GM04504 (cell line): Measurements from ENCODE around the gene TTC23L.

Experiments used
- DNase-seq: peaks from one replicate; pipeline ENCODE4 v3.0.0-alpha.2; 2012; ENCODE audit warnings: low read depth

The TTC23L gene

DNA sequence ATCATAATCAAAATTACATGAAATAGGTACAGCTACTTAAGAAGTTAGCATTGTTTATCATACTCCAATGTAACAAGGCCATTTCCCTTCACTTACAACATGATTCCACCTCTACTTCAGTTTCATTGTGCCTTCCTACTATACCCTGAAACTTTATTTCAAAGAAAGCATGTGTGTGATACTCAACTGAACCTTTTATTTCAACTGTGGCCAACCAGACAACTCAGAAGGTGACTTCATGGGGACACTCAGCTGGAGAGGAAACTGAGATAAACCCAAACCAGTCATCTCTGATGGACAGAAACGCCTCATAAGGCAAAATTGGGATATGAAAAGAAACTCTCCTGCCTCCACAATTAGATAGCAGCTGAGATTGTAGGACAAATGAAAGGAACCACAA is 5.9 kb upstream of the TTC23L start:
- no peak for DNase-seq

DNA sequence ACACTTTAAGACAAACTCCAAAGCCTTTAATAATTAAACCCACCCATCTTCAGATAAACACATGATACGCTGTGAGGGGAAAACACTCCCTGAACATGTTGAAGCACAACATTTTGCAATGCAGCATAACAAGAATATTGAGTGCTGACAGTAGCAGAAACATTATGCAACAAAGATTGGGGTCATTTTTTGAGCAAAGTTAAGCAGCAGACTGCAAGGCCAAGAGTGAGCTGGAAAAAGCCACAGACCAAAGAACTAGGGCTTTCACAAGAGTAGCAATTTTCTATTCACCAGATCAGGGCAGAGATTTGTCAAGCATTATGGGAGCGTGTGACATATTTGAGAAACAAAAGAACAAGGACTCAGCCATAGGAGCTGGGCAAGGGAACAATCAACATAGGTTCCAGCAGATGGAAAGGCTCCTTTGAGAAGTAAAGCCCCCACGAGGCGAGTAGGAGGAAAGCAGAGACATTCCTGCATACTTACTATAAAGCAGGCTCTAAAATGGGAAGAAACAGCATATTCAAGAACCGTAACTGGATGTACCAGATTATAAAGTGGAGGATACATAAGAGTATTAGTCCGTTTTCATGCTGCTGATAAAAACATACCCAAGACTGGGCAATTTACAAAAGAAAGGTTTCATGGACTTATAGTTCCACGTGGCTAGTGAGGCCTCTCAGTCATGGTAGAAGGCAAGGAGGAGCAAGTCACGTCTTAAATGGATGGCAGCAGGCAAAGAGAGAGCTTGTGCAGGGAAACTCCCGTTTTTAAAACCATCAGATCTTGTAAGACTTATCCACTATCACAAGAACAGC is 4.8 kb upstream of the TTC23L start:
- no peak for DNase-seq

DNA sequence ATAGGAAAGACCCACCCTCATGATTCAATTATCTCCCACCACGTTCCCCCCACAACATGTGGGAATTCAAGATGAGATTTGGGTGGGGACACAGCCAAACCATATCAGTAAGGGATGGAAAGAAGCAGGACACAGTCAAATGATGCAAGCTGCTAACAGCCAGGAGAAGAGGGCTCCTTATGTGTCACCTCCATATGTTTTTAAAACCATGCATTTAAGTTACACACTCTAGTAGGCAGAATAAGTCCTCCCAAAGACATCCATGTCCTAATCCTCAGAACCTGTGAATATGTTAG is 4.2 kb upstream of the TTC23L start:
- no peak for DNase-seq

DNA sequence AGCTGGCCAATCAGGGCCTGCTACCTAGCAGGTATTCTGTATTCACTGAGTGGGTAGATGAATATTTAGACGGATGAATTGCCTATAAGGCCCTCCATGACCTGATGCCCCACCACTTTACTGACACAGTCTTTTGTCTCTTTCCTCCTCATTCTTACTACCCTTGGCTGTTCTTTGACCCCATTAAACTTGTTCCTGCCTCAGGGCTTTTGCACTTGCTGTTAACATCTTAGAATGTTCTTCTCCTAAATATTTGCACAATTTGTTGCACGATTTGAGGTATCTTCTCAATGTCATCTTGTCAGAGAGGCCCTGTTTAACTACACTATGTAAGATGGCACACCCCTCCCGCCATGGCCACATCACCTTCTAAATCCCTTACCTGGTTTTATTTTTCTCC is 3.3 kb upstream of the TTC23L start:
- no peak for DNase-seq

DNA sequence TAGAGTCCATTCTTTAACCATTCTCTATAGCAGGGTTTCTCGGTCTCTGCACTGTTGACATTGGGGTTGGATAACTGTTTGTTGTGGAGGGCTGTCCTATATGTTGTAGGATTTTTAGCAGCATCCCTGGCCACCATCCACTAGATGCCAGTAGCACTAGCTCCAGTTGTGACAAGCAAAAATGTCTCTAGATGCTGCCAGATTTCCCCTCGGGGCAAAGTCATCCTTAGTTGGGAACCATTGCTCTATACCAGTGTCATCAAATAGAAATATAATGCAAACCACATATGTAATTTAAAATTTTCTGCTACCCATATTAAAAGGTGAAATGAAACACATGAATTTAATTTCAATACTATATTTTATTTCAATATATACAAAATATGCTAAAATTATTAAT is 2.9 kb downstream of the TTC23L start:
- DNase-seq, result no peak

DNA sequence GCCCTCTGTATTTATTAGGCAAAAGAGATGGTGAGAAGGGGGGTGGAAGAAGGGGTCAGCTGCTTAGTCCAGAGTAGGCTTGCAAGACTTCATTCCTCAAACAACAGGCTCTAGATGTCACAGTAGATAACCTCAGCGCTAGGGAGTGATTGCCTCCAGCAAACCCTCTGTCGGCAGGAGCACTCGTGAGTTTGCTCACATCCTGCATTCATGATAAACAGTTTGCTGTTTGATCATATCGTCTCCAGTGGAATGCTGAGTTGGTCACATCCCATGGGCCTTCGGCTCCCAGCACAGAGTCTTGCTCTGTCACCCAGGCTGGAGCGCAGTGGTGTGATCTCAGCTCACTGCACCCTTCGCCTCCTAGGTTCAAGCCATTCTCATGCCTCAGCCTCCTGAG is 3.6 kb downstream of the TTC23L start:
- no peak for DNase-seq

DNA sequence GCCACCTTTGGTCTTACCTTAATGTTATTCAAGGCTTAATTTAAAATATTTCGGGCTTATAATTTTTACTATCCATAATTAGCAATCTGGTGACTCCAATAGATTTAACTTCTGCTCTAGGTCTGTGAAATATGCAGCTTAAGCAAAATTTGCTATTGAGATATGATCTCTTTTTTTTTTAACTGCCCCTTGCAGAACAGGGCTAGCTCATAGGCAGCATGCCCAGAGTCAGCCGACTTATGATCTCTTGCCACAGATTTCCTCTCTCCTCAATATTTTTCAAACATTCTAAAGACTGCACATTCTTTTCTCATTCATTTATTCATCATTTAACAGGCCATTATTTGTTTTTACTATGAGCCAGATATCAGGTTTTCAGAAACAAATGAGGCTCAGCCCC is 4.5 kb downstream of the TTC23L start:
- no peak for DNase-seq

DNA sequence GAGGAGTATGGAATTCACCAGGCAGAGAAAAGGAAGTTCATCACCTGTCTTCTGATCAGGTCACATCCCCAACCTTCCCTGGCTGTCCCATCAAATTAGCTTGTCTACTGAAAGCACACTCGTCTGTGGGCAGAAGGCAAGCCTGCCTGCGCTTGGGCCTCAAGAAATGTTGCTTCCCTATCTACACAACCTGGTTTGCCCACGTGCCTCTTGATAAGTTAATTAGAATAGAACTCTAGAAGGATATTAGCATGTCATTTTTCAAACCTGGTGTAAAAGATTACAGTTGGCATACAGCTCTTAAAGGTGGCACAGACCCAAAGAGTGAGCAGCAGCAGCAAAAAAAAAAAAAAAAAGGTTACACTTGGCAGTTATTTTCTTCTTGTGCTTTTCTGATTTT is 5.1 kb downstream of the TTC23L start:
- no peak for DNase-seq

DNA sequence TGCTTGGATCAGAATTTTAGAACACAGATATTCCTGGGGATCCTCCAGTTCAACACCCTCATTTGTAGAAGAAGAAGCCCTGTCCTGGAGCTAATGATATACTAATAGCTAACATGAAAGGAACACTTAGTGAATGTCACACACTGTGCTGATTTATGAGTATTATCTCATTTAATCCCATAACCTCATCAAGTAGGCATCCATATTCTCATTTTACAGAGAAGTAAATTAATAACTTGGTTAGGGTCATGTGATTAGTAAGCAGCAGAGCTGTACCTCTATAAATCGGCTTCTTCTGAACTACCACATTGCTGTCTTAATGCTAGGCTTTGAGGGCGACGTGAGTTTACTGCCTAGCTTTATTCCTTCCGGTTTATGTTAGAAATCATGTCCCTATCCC is 6.0 kb downstream of the TTC23L start:
- DNase-seq, result no peak

DNA sequence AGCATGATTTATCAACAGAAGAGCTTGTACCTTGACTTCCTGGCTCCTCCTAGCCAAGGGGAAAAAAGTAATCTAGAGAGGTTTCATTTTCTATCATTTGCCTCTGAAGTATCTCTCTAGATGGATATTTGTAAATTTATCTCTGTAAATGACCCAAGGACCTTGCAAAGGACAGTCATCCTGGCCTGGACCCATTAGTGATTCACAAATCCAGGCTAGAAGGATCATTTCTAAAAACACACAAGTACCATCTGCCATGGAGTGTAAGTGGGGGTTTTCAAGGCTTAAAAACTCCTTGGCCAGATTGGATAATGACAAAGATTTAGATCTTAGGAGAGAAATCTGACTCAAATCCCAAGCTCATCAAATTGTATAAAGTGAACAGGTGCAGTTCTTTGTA is 8.1 kb downstream of the TTC23L start:
- DNase-seq, result no peak

DNA sequence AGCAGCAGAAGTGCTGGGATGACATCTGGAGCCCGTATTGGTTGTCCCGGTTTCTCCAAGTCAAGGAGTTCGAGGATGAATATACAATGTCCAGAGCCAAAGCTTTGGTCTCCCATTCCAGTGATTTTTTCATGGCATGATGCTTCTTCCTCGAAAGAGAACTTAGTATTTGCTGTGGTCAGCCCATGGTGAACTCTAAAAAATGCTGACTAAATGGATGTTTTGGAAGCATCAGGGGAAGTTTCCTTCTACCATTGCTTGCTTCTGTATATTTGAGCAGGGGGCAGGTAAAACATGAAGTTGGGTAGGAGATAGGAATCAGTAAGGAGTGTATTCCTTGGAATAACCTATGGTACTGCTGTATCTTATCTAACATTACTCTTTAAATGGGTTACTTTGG is 8.6 kb downstream of the TTC23L start:
- no peak for DNase-seq

DNA sequence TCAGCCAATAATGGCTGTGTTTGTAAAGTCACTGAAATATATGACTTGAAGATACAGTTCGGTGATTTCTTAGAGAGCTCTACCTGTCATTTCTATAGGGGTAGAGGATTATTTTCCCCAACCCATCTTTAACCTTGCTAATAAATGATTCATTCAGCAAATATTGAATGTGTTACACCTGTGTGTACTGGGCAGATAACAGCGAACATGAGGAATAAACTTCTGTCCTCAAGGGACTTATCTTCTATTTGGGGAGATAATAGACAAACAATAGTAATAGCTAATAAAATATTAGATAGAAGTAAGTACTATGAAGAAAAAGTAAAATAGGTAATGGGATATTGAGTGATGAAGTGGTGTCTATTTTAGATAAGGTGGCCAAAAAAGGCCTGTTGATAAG is 9.3 kb downstream of the TTC23L start:
- DNase-seq, result no peak

DNA sequence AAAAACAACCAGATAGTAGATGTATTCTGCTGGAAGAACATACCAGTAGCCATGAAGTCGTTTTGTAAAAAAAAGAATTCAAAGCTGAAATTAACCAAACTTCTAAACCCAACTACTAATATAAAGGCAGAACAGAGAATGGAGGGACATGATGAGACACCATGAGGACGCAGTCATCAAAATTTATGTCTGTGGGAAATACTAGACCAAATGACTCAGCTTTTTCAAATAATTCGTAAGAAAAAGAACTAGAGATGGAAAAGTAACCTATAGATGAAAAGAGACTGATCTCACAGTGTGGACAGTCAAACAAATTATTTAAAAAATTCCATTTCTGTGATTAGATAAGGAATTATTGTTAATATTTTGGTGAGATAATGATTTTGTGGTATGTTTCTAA is 10.3 kb downstream of the TTC23L start:
- DNase-seq, result no peak

DNA sequence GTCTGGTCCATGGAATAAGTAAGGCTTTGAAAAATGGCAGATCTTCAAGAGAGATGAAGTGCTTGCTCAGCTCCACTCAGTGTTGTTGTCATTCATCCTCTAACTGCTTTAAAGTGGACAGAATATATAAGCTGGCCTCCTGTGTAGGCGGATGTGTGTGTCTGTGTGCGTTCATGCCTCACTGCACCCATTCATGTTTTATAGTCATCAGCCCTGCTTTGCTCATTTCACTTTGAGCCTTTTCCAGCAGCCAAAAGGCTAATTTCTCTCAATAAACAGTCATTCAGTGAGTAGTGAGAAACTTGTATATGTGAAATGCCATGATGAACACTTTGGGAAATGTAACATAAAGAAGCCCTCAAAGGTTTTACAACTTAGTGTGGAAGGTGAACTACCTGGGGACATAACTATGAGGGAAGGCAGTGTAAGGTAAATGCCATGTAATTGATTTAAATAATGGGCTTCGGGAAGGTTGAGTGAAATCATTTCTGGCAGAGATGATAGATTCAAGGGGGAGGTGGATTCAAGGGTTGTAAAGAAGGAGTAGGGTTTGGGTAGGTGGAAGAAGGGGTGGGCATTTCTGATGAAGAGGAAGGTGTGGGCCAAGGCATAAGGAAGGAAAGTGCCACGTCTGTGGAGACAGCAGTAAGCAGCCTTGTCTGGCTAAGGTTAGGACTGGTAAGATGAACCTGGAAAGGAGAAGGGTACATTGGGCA is 15.7 kb downstream of the TTC23L start:
- no peak for DNase-seq

DNA sequence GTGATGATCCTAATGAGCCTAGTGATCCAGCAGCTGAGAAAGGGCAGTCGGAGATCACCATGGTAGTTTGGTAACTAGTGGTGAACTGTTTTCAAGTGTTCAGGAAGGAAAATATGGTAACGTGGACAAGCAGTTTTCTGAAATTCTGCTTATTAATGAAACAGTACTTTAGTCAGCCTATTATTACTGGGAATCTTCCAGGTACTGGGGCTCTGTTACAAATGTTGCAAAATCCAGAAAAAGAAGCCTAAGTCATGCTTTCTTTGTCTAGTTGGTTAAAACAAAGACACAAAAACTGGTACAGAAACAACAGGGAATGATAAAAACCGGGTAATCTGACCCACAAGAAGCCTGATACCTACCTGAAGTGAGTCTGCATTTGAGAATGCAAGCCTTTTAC is 18.2 kb downstream of the TTC23L start:
- DNase-seq, result no peak

DNA sequence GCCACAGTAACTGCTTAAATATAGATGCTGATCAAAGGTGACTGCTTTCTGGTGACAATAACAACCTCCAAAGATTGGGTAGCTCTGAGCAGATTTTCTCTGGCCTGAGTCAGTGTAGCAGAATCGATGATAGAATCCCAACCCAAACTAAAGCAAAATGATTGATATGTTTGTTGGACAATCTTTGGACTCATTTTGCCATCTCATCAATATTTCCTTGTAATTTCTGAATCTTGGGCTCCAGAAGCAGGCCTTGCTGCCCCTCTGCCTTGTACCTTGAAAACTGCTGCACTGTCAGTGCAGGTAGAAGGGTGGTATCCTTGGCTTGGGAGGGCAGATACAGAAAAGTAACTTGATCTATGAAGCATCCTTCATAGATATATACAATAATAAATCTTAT is 18.9 kb downstream of the TTC23L start:
- no peak for DNase-seq

DNA sequence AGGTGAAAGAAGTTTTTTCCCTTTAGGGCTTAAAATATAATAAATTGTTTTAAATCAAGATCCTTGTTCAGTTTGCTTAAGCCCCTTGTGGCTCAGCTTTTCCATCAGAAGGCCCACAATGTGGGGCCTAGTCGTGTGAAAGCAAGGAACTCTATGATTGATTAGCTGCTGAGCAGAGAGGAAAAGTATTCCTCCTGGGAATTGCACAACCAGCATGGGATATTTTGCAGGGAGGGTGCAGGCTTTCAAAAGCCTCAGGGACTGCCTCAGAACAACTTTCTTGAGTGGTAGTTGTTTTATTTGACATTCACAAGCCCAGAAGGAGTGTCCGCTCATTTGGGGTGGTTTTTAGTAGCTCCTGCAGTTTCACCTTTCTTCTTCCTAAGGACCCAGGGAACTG is 19.8 kb downstream of the TTC23L start:
- DNase-seq, result no peak

DNA sequence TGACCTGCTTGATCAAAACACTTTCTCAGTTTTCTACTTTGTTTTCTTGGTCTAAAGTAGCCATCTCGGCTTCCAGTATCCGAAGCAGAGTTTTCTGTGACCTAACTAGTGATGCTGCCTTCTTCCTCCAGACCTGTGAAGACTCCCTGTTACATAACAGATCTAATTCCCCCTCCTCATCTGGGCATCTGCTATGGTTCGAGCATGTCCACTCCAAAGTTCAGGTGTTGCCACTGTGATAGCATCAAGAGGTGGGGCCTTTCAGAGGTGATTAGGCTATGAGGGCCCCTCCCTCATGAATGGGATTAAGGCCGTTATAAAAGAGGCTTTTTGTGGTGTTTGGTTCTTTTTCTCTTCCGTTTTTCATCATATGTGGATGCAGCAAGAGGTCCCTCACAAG is 20.3 kb downstream of the TTC23L start:
- no peak for DNase-seq

DNA sequence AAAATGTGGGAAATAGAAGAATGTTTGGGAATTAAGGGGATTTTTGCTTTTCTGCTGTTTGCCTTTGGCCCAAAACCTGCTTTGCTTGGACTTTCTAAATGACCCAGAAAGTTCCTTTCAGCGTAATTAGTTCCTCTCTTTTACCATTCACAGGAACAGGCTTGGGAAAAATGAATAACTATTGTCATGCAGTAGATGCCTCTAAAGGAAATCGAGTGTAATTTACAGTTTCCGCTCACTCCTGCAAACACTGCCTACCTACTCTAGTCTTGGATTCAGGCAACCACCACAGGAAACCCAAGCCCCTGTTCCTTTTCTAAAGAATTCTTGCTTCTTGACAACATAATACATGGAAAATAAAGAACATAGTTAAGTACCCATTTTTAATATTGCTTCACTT is 25.0 kb downstream of the TTC23L start:
- no peak for DNase-seq

DNA sequence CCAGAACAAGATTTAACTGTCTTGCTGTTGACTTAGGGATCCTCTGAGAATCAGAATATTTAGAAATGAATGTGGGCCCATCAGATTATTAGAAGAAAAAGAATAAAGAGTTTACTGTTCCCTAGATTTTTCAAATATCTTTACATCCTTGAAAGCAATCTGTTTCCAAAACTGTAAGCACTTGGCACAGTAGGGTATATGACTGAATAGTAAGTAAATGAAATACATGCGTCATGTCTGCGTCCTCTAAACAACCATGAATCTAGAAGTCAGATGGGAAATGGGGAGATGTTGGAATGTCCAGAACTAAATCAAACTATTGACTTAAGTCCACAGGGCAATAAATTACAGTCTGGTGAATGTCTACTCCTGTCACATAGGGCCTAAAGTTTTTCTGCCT is 26.1 kb downstream of the TTC23L start:
- DNase-seq, result no peak

DNA sequence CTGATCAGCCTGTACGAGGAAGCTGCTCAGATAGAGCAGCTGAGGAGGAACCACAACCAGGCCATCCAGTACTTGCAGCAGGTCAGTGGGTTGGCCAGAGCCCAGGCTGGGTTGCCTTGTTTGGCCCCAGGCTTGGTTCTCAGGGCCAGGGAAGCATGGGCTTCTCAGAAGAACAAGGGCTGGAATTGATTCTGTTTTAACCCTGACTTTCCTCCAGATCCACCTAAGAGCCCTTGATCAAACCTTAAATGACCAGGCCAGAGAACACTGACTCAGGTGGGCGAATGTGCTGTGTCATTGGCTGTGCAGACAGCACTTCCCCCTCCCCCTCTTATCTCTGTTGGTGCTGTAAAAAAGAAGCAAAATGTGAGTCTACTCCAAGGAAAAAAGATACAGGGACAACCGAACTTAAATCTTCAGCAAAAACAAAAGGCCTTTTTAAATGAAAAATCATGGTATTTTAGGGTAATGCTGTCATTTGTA is 28.1 kb downstream of the TTC23L start:
- DNase-seq, result no peak

DNA sequence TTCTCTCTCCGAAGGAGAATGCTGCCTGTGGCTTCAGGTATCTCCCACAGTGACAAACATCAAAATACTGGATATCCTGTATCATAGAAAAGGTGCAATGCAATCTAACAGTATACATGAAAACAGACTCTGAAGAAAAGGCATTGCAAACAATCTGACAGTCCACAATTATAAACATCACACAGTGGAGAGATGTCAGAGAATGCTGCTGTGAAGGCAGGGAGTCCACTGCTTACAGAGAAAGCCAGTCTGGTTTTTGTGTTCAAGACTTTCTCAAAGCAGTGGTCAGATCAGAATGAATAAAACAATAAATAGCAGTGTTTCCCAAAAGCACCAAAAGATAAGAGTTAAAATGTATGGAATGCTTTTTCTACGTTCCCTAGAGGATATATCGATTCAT is 28.7 kb downstream of the TTC23L start:
- no peak for DNase-seq

DNA sequence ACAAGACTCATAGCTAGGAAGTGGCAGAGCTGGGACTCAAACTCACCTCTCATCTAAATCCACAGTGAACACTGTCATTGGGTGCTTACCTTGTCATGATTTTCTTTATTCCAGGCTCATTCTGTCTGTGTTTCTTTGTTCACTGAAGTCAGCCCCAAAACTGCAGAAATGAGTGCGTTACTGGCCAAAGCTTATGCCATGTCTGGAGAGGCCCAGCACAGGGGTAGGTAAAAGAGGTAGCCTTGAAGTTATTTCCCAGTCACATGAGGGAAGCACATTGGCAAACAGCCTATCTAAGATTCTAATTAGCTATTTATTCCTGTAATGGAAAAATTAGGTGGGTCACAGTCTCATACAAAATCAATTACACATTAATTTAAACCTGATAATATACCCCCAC is 29.8 kb downstream of the TTC23L start:
- no peak for DNase-seq

DNA sequence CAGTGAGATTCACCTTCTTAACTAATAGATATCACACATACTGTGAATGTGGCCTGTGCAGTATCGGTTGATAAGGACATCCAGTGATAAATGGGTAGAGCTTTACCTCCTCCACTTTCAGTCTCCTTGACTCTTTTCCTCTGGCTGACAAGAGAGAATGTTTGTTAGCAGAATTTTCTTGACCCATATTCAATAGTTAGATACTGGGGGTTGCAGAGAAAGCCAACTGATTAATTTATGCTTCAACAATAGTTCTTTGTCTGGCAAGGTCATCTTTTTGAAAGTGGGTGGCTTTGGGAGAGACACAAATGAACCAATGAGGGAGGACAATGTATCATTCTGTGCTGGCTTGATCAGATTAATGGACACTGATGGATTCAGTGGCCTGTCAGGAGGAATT is 30.3 kb downstream of the TTC23L start:
- DNase-seq, result no peak
